ENCODE results near the gene WDR64. TPM values are rescaled to one million over a fixed set of nuclear protein-coding genes. Genes with fewer than 3 reads are reported as not detected.

The WDR64 gene
- total and polyA plus RNA-seq, 2 of the 13 experiments (the other 11 are each of a cell fraction or from before 2014, with no cell fraction given) = not detected

- FAIRE-seq = no peak
Observed at GRCh38 chr1:241825581-241825980, 173.5 kb downstream of the WDR64 start.

More at GRCh38 chr1:241825581-241825980, 173.5 kb downstream of the WDR64 start:
- no peak for TF ChIP-seq SIN3B (IDR thresholded peaks at IDR 0.05; ENCODE audit: low read length)
- no peak for TF ChIP-seq JUN (CRISPR knock-in tag; IDR thresholded peaks at IDR 0.05)
- TF ChIP-seq RBM22 (optimal IDR thresholded peaks at IDR 0.05; ENCODE audit: low read length) = no peak
- TF ChIP-seq, protein P1, sequence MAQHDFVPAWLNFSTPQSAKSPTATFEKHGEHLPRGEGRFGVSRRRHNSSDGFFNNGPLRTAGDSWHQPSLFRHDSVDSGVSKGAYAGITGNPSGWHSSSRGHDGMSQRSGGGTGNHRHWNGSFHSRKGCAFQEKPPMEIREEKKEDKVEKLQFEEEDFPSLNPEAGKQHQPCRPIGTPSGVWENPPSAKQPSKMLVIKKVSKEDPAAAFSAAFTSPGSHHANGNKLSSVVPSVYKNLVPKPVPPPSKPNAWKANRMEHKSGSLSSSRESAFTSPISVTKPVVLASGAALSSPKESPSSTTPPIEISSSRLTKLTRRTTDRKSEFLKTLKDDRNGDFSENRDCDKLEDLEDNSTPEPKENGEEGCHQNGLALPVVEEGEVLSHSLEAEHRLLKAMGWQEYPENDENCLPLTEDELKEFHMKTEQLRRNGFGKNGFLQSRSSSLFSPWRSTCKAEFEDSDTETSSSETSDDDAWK (CRISPR knock-in tag; IDR thresholded peaks at IDR 0.05) = no peak
- TF ChIP-seq NFE2 (CRISPR knock-in tag; IDR thresholded peaks at IDR 0.05) = no peak
- TF ChIP-seq ZNF205 (CRISPR knock-in tag; IDR thresholded peaks at IDR 0.05) = no peak
- TF ChIP-seq, protein P2, sequence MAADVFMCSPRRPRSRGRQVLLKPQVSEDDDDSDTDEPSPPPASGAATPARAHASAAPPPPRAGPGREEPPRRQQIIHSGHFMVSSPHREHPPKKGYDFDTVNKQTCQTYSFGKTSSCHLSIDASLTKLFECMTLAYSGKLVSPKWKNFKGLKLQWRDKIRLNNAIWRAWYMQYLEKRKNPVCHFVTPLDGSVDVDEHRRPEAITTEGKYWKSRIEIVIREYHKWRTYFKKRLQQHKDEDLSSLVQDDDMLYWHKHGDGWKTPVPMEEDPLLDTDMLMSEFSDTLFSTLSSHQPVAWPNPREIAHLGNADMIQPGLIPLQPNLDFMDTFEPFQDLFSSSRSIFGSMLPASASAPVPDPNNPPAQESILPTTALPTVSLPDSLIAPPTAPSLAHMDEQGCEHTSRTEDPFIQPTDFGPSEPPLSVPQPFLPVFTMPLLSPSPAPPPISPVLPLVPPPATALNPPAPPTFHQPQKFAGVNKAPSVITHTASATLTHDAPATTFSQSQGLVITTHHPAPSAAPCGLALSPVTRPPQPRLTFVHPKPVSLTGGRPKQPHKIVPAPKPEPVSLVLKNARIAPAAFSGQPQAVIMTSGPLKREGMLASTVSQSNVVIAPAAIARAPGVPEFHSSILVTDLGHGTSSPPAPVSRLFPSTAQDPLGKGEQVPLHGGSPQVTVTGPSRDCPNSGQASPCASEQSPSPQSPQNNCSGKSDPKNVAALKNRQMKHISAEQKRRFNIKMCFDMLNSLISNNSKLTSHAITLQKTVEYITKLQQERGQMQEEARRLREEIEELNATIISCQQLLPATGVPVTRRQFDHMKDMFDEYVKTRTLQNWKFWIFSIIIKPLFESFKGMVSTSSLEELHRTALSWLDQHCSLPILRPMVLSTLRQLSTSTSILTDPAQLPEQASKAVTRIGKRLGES (CRISPR knock-in tag; IDR thresholded peaks at IDR 0.05; ENCODE audit: borderline replicate concordance) = no peak
- TF ChIP-seq HNRNPL (IDR thresholded peaks at IDR 0.05; ENCODE audit: low read depth, low read length) = no peak
- TF ChIP-seq GPN1 (CRISPR knock-in tag; IDR thresholded peaks at IDR 0.05; ENCODE audit: borderline replicate concordance) = no peak
- TF ChIP-seq SIX1 (CRISPR knock-in tag; IDR thresholded peaks at IDR 0.05; ENCODE audit: borderline replicate concordance) = no peak
- TF ChIP-seq ZNF792 (CRISPR knock-in tag; IDR thresholded peaks at IDR 0.05) = no peak
- TF ChIP-seq ARID5B (CRISPR knock-in tag; IDR thresholded peaks at IDR 0.05) = no peak
- intact Hi-C loops (cut with micrococcal nuclease; ENCODE audit: unreplicated experiment) = no loop called here
- in situ Hi-C loops (cut with HindIII; ENCODE audit: extremely low pct_ligation_motif_present, low pct_unique_long_range_greater_than_20kb) = no loop called here
- ChIA-PET CTCF (ENCODE audit: low intra/inter-chr PET ratio, low total read pairs) (no interaction called here), POLR2A (no interaction called here)
- DNase-seq (ENCODE audit: low spot score) (no peak), ATAC-seq (no peak)
- H4K20me1 ChIP-seq (ENCODE audit: insufficient read depth, low read length) = no peaks in the 10 kb centered on the region
- H2AFZ ChIP-seq (ENCODE audit: low read length) = no peak overlapping the region
- no peak overlapping the region for H3K9ac ChIP-seq (ENCODE audit: insufficient read depth, low read depth, low read length)
- no peak overlapping the region for H3K4me3 ChIP-seq (replicated peaks in 1 of 3; ENCODE audit: insufficient read depth in 1 of 3, low read depth in 2 of 3, low read length in 3 of 3)
- no peaks in the 10 kb centered on the region for H3K4me1 ChIP-seq (ENCODE audit: insufficient read depth, low read length)
- H3K27ac ChIP-seq (ENCODE audit: extremely low read length, insufficient read depth, low read length) = no peak overlapping the region
- H3K79me2 ChIP-seq (ENCODE audit: insufficient read depth, low read length) = no peaks in the 10 kb centered on the region
- no peak overlapping the region for H3K4me2 ChIP-seq (ENCODE audit: low read depth, low read length)
- H3K9me3 ChIP-seq (ENCODE audit: low read length) = no peaks in the 10 kb centered on the region
- H3K36me3 ChIP-seq (replicated peaks in 1 of 2; ENCODE audit: control insufficient read depth in 1 of 2, insufficient read depth in 2 of 2, low read length in 2 of 2) = no peaks in the 10 kb centered on the region
- BruUV-seq (replicated peaks) = no TSS peak
- no peaks in the 10 kb centered on the region; a peak in 1 of 5 replicates for H3K27me3 ChIP-seq (ENCODE audit: control insufficient read depth in 1 of 2, insufficient read depth in 2 of 2, low read length in 2 of 2)
